ENCODE data around the gene MAPK8. TPM values are rescaled to one million over a fixed set of nuclear protein-coding genes. Genes with fewer than 3 reads are reported as not detected.

Gene MAPK8
- total RNA-seq, 1 donor, result 39.1 TPM

GRCh38 chr10:48430402-48430993 lies 124.0 kb downstream of the MAPK8 start:
- TF ChIP-seq CTCF (IDR thresholded peaks at IDR 0.05; ENCODE audit: insufficient read depth, low read length), result no peak
- no peak for DNase-seq (ENCODE audit: low read depth)
- H3K4me3 ChIP-seq (ENCODE audit: low read depth, low read length), result no peak overlapping the region

- no peak for TF ChIP-seq CTCF (IDR thresholded peaks at IDR 0.05; ENCODE audit: insufficient read depth, low read length)
- no peak overlapping the region for H3K4me3 ChIP-seq (ENCODE audit: low read depth, low read length)
- peak; percentile 24 for DNase-seq (ENCODE audit: low read depth)
Observed at GRCh38 chr10:48431871-48432270, 125.4 kb downstream of the MAPK8 start.

GRCh38 chr10:48437546-48437945 lies 131.1 kb downstream of the MAPK8 start:
- H3K4me3 ChIP-seq (ENCODE audit: low read depth, low read length), result no peak overlapping the region
- no peak for TF ChIP-seq CTCF (IDR thresholded peaks at IDR 0.05; ENCODE audit: insufficient read depth, low read length)
- DNase-seq (ENCODE audit: low read depth), result no peak

GRCh38 chr10:48439031-48439430 lies 132.6 kb downstream of the MAPK8 start:
- no peak for TF ChIP-seq CTCF (IDR thresholded peaks at IDR 0.05; ENCODE audit: insufficient read depth, low read length)
- peak; percentile 68 for DNase-seq (ENCODE audit: low read depth)

GRCh38 chr10:48439581-48440041 lies 133.1 kb downstream of the MAPK8 start:
- DNase-seq (ENCODE audit: low read depth), result peak; percentile 33
- no peak overlapping the region for H3K4me3 ChIP-seq (ENCODE audit: low read depth, low read length)
- no peak for TF ChIP-seq CTCF (IDR thresholded peaks at IDR 0.05; ENCODE audit: insufficient read depth, low read length)

More at GRCh38 chr10:48439031-48439430, 132.6 kb downstream of the MAPK8 start:
- no peak overlapping the region for H3K4me3 ChIP-seq (ENCODE audit: low read depth, low read length)

- H3K4me3 ChIP-seq (ENCODE audit: low read depth, low read length), result no peak overlapping the region
- no peak for TF ChIP-seq CTCF (IDR thresholded peaks at IDR 0.05; ENCODE audit: insufficient read depth, low read length)
- DNase-seq (ENCODE audit: low read depth), result no peak
Observed at GRCh38 chr10:48440771-48441170, 134.3 kb downstream of the MAPK8 start.

Measured in fibroblast of the aortic adventitia (primary cell).